GM04503 (cell line): ENCODE results near the gene GPR37L1.
"Not testable (repeated sequence)": the region's sequence is repeated elsewhere in the genome, so short reads cannot be mapped to it uniquely, and the experiment has no call there.

Source experiments
- DNase-seq: peaks from one replicate; pipeline ENCODE4 v3.0.0-alpha.2; 2012; ENCODE audit warnings: low read depth

GPR37L1 gene

GRCh38 chr1:202110977-202111376 is 11.7 kb upstream of the GPR37L1 start:
- DNase-seq = no peak

GRCh38 chr1:202111589-202111988 is 11.1 kb upstream of the GPR37L1 start:
- DNase-seq = not testable (repeated sequence)

GRCh38 chr1:202112859-202113689 is 9.6 kb upstream of the GPR37L1 start:
- DNase-seq = no peak

- no peak for DNase-seq
These were observed 8.9 kb upstream of the GPR37L1 start for GRCh38 chr1:202113690-202114300.

GRCh38 chr1:202116287-202116686 is 6.4 kb upstream of the GPR37L1 start:
- DNase-seq = no peak

- DNase-seq = no peak
These were observed 4.8 kb upstream of the GPR37L1 start for GRCh38 chr1:202117898-202118371.

- no peak for DNase-seq
These were observed 1.7 kb upstream of the GPR37L1 start for GRCh38 chr1:202121006-202121405.

GRCh38 chr1:202123336-202123813 is 658 bp downstream of the GPR37L1 start:
- DNase-seq = no peak

GRCh38 chr1:202124142-202124541 is 1.4 kb downstream of the GPR37L1 start:
- no peak for DNase-seq

- DNase-seq = no peak
These were observed 2.9 kb downstream of the GPR37L1 start for GRCh38 chr1:202125611-202126010.

- no peak for DNase-seq
These were observed 3.7 kb downstream of the GPR37L1 start for GRCh38 chr1:202126426-202126825.

- no peak for DNase-seq
These were observed 4.3 kb downstream of the GPR37L1 start for GRCh38 chr1:202127061-202127460.

- no peak for DNase-seq
These were observed 5.3 kb downstream of the GPR37L1 start for GRCh38 chr1:202127836-202128622.

- DNase-seq = no peak
These were observed 7.0 kb downstream of the GPR37L1 start for GRCh38 chr1:202129453-202130296.

GRCh38 chr1:202130297-202130721 is 7.6 kb downstream of the GPR37L1 start:
- DNase-seq = no peak

- no peak for DNase-seq
These were observed 8.3 kb downstream of the GPR37L1 start for GRCh38 chr1:202130816-202131522.

- no peak for DNase-seq
These were observed 9.5 kb downstream of the GPR37L1 start for GRCh38 chr1:202131956-202132821.

- DNase-seq = no peak
These were observed 10.3 kb downstream of the GPR37L1 start for GRCh38 chr1:202133001-202133400.

- no peak for DNase-seq
These were observed 10.8 kb downstream of the GPR37L1 start for GRCh38 chr1:202133496-202133895.

GRCh38 chr1:202133989-202134388 is 11.3 kb downstream of the GPR37L1 start:
- no peak for DNase-seq
